H9 (cell line): ENCODE results near the gene EPHB3. TPM values are rescaled to one million over a fixed set of nuclear protein-coding genes. Genes with fewer than 3 reads are reported as not detected.
A peak's percentile ranks its signal among the peaks of the same experiment; 100 is the strongest.

ENCODE experiments used
- DNase-seq: peaks from one replicate; pipeline ENCODE4 v3.0.0-alpha.2; 2017
- H2AFZ ChIP-seq: one replicate; pipeline ENCODE4 v1.6.1; 2013; ENCODE audit warnings: mild to moderate bottlenecking, low read length, control low read depth, moderate library complexity
- H2AK5ac ChIP-seq: 2 replicates; pipeline ENCODE4 v1.6.1; 2013; ENCODE audit warnings: low read length, control low read depth, mixed read lengths; ENCODE audit not compliant: insufficient read length
- H2BK120ac ChIP-seq: one replicate; pipeline ENCODE4 v1.6.1; 2013; ENCODE audit warnings: low read depth, mild to moderate bottlenecking, low read length, control low read depth, inconsistent platforms; ENCODE audit not compliant: poor library complexity, severe bottlenecking
- H2BK12ac ChIP-seq: 2 replicates; pipeline ENCODE4 v1.6.1; 2013; ENCODE audit warnings: low read length, control low read depth, mixed read lengths, low read depth; ENCODE audit not compliant: insufficient read length
- H2BK15ac ChIP-seq: 2 replicates; pipeline ENCODE4 v1.6.1; 2013; ENCODE audit warnings: low read depth, low read length, control low read depth
- H2BK20ac ChIP-seq: one replicate; pipeline ENCODE4 v1.6.1; 2013; ENCODE audit warnings: low read depth, mild to moderate bottlenecking, low read length, control low read depth, inconsistent platforms; ENCODE audit not compliant: poor library complexity, severe bottlenecking
- H2BK5ac ChIP-seq: 2 replicates; pipeline ENCODE4 v1.6.1; 2013; ENCODE audit warnings: low read length, control low read depth, mixed read lengths; ENCODE audit not compliant: insufficient read length
- H3K14ac ChIP-seq: 2 replicates; pipeline ENCODE4 v1.6.1; 2013; ENCODE audit warnings: low read length, control low read depth; ENCODE audit not compliant: insufficient read depth
- H3K18ac ChIP-seq: 2 replicates; pipeline ENCODE4 v1.6.1; 2013; ENCODE audit warnings: low read depth, mild to moderate bottlenecking, mixed read lengths, low read length, control low read depth; ENCODE audit not compliant: insufficient read length
- H3K23ac ChIP-seq: 2 replicates; pipeline ENCODE4 v1.6.1; 2013; ENCODE audit warnings: low read length, control low read depth, mixed read lengths, low read depth; ENCODE audit not compliant: insufficient read length
- H3K23me2 ChIP-seq: 2 replicates; pipeline ENCODE4 v1.6.1; 2013; ENCODE audit warnings: low read depth, mild to moderate bottlenecking, mixed read lengths, low read length, control low read depth; ENCODE audit not compliant: insufficient read length, poor library complexity, severe bottlenecking
- H3K27ac ChIP-seq: 2 replicates; pipeline ENCODE4 v1.5.1; 2013; ENCODE audit warnings: low read length, control low read depth, mixed read lengths, low read depth; ENCODE audit not compliant: insufficient read length
- H3K27me3 ChIP-seq: 2 replicates; pipeline ENCODE4 v1.6.1; 2013; ENCODE audit warnings: low read length, control low read depth, inconsistent platforms; ENCODE audit not compliant: insufficient read depth
- H3K4ac ChIP-seq: 2 replicates; pipeline ENCODE4 v1.6.1; 2013; ENCODE audit warnings: low read depth, mild to moderate bottlenecking, control low read depth, inconsistent platforms, low read length, moderate library complexity
- H3K4me1 ChIP-seq: 2 replicates; pipeline ENCODE4 v1.6.1; 2013; ENCODE audit warnings: low read length, control low read depth, inconsistent platforms; ENCODE audit not compliant: insufficient read depth
- H3K4me2 ChIP-seq: 2 replicates; pipeline ENCODE4 v1.6.1; 2013; ENCODE audit warnings: low read length, control low read depth, mixed read lengths; ENCODE audit not compliant: insufficient read length, insufficient read depth
- H3K56ac ChIP-seq: 2 replicates; pipeline ENCODE4 v1.6.1; 2013; ENCODE audit warnings: low read depth, mild to moderate bottlenecking, mixed read lengths, low read length, control low read depth; ENCODE audit not compliant: insufficient read length
- H3K79me1 ChIP-seq: 2 replicates; pipeline ENCODE4 v1.6.1; 2013; ENCODE audit warnings: low read depth, mild to moderate bottlenecking, moderate library complexity, low read length, control low read depth, inconsistent platforms; ENCODE audit not compliant: insufficient read depth, poor library complexity, severe bottlenecking
- H3K79me2 ChIP-seq: 2 replicates; pipeline ENCODE4 v1.6.1; 2013; ENCODE audit warnings: low read length, control low read depth, inconsistent platforms; ENCODE audit not compliant: insufficient read depth
- H3K9ac ChIP-seq: 2 replicates; pipeline ENCODE4 v1.6.1; 2013; ENCODE audit warnings: low read length, control low read depth, mixed read lengths; ENCODE audit not compliant: insufficient read length; ENCODE audit errors: extremely low read depth
- H3K9me3 ChIP-seq: one replicate; pipeline ENCODE4 v1.6.1; 2013; ENCODE audit warnings: low read depth, low read length, inconsistent platforms; ENCODE audit not compliant: control insufficient read depth
- H3T11ph ChIP-seq: one replicate; pipeline ENCODE4 v1.6.1; 2013; ENCODE audit warnings: mild to moderate bottlenecking, low read length, control low read depth, inconsistent platforms
- H4K20me1 ChIP-seq: one replicate; pipeline ENCODE4 v1.6.1; 2013; ENCODE audit not compliant: control insufficient read depth, insufficient read length, insufficient read depth
- H4K5ac ChIP-seq: 2 replicates; pipeline ENCODE4 v1.6.1; 2013; ENCODE audit warnings: low read depth, mild to moderate bottlenecking, mixed read lengths, low read length, control low read depth; ENCODE audit not compliant: insufficient read length
- H4K8ac ChIP-seq: replicated peaks from 2 replicates; pipeline ENCODE4 v1.6.1; 2013; ENCODE audit warnings: low read length, control low read depth, mixed read lengths, low read depth; ENCODE audit not compliant: insufficient read length
- H4K91ac ChIP-seq: 2 replicates; pipeline ENCODE4 v1.6.1; 2013; ENCODE audit warnings: low read depth, mild to moderate bottlenecking, moderate library complexity, mixed read lengths, low read length, control low read depth; ENCODE audit not compliant: insufficient read length
- H3K27ac Mint-ChIP-seq, 3 experiments: 2 replicates in 2 of 3; 3 replicates in 1 of 3; pipeline ENCODE4 v1.8.0; 2020 to 2021; ENCODE audit warnings: mixed read lengths in 3 of 3, mild to moderate bottlenecking in 1 of 3, moderate library complexity in 1 of 3
- H3K27me3 Mint-ChIP-seq: 2 replicates; pipeline ENCODE4 v1.8.0; 2021; ENCODE audit warnings: low read depth, mild to moderate bottlenecking, moderate library complexity, mixed read lengths
- H3K36me3 Mint-ChIP-seq, 3 experiments: 2 replicates in 2 of 3; 3 replicates in 1 of 3; pipeline ENCODE4 v1.8.0; 2020 to 2021; ENCODE audit warnings: low read depth in 3 of 3, mixed read lengths in 3 of 3; ENCODE audit not compliant: insufficient read depth in 1 of 3
- H3K4me1 Mint-ChIP-seq, 2 experiments: 2 replicates each; pipeline ENCODE4 v1.8.0; 2020; ENCODE audit warnings: mixed read lengths in 2 of 2
- H3K4me3 Mint-ChIP-seq, 2 experiments: 2 replicates in 1 of 2; 3 replicates in 1 of 2; pipeline ENCODE4 v1.8.0; 2020 to 2021; ENCODE audit warnings: mild to moderate bottlenecking in 2 of 2, mixed read lengths in 2 of 2, moderate library complexity in 1 of 2
- H3K9me3 Mint-ChIP-seq, 2 experiments: 2 replicates in 1 of 2; 3 replicates in 1 of 2; pipeline ENCODE4 v1.8.0; 2020; ENCODE audit warnings: mild to moderate bottlenecking in 2 of 2, mixed read lengths in 2 of 2, moderate library complexity in 1 of 2
- WGBS: extraction: QIAGEN DNeasy Blood & Tissue Kit; methylation state at CpG from one replicate; pipeline ENCODE4 v1.1.7; 2013; ENCODE audit warnings: missing lambda C conversion rate, low lambda C conversion rate, mixed read lengths; ENCODE audit not compliant: insufficient read length; ENCODE audit errors: extremely low coverage; 5-methylcytosine and 5-hydroxymethylcytosine counted together
- total RNA-seq: library from RNA; stranded (reverse); gene quantifications from 2 replicates; pipeline ENCODE4 v1.2.1, GENCODE V29; 2021
- TF ChIP-seq, protein P1 (sequence below): fragments of 200-600 bp; sonication (generic); conservative IDR thresholded peaks from 3 replicates; pipeline ENCODE4 v1.8.0; 2021; ENCODE audit warnings: antibody characterized with exemption, mild to moderate bottlenecking

EPHB3 gene
- total RNA-seq, 1 experiment from 2014 or later: 1.0 TPM

DNA sequence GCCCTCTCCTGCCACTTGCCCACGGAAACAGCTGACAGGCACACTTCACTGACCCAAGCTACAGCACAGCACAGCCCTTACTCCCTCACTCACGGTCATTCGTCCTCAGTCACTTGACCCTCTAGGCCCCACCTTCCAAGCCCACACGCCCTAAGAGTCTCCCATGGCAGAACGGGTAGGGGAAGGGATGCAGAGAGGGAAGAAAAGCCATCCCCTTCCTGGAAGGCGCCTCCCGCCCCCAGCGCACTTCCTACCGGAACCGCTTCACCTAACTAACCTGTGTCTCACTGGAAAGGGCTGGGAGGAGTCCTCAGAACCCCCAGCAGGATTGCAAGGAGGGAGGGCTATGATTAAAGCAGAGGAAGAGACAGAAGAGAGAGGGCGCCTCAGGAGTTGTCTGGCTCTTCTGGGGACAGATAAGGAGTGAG is 22.9 kb downstream of the EPHB3 start:
- Histone ChIP-seq H3K14ac (no peak overlapping the region), H3K4me2 (peak overlapping the region; percentile 92), H2AK5ac (no peak overlapping the region), H3K23ac (no peak overlapping the region), H2BK20ac (no peak overlapping the region), H3K4me1 (peaks cover 6% of the 10 kb centered on the region; the same call in 1 of the 2 replicates), H2BK5ac (no peak overlapping the region), H3K9me3 (no peaks in the 10 kb centered on the region), H3K79me1 (no peaks in the 10 kb centered on the region), H4K91ac (no peak overlapping the region), H4K20me1 (no peaks in the 10 kb centered on the region), H3K9ac (no peak overlapping the region), H3K23me2 (peaks cover 14% of the 10 kb centered on the region), H3K27me3 (peaks cover 17% of the 10 kb centered on the region; the same call in 1 of the 2 replicates), H3K79me2 (no peaks in the 10 kb centered on the region), H3K56ac (no peak overlapping the region), H2BK120ac (no peak overlapping the region), H3T11ph (no peak overlapping the region), H2BK15ac (no peak overlapping the region), H3K18ac (no peak overlapping the region), H4K8ac (no peak overlapping the region), H2AFZ (no peak overlapping the region), H3K27ac (no peak overlapping the region), H4K5ac (no peak overlapping the region), H3K4ac (no peak overlapping the region), H2BK12ac (no peak overlapping the region)
- H3K27ac Mint-ChIP-seq: no peak overlapping the region
- peaks cover 21 to 23% of the 10 kb centered on the region in 2 experiments for H3K4me1 Mint-ChIP-seq
- H3K4me3 Mint-ChIP-seq: peak overlapping the region; percentile 53 to 79
- peak; percentile 69 for DNase-seq
- no peaks in the 10 kb centered on the region; a peak in 1 of 7 replicates for H3K36me3 Mint-ChIP-seq
- H3K27me3 Mint-ChIP-seq: peaks cover 34% of the 10 kb centered on the region
- TF ChIP-seq, protein P1, sequence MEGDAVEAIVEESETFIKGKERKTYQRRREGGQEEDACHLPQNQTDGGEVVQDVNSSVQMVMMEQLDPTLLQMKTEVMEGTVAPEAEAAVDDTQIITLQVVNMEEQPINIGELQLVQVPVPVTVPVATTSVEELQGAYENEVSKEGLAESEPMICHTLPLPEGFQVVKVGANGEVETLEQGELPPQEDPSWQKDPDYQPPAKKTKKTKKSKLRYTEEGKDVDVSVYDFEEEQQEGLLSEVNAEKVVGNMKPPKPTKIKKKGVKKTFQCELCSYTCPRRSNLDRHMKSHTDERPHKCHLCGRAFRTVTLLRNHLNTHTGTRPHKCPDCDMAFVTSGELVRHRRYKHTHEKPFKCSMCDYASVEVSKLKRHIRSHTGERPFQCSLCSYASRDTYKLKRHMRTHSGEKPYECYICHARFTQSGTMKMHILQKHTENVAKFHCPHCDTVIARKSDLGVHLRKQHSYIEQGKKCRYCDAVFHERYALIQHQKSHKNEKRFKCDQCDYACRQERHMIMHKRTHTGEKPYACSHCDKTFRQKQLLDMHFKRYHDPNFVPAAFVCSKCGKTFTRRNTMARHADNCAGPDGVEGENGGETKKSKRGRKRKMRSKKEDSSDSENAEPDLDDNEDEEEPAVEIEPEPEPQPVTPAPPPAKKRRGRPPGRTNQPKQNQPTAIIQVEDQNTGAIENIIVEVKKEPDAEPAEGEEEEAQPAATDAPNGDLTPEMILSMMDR: 0 out of 3 replicates have a peak, but pooled peaks have one; percentile 12
- no peaks in the 10 kb centered on the region; a peak in 1 of 5 replicates for H3K9me3 Mint-ChIP-seq
- WGBS: no CpG with 5 or more reads among the region's 11 CpGs
